Right ventricle myocardium inferior (tissue), 1 donor: ENCODE measurements around the gene HOXC10. TPM values are rescaled to one million over a fixed set of nuclear protein-coding genes. Genes with fewer than 3 reads are reported as not detected.
A peak's percentile ranks its signal among the peaks of the same experiment; 100 is the strongest.

ENCODE experiments used
- ATAC-seq: fragments of 200-7000 bp; cut with Tn5 transposase; one replicate; pipeline ENCODE4 v1.9.1; 2020; ENCODE audit warnings: mild to moderate bottlenecking, moderate library complexity
- DNase-seq: peaks from one replicate; pipeline ENCODE4 v3.0.0; 2021; ENCODE audit errors: missing footprints
- intact Hi-C: fragments of 100-400 bp; cut with DNase I; formaldehyde crosslinking; loops from one replicate; pipeline ENCODE4 v1.11.0; 2022
- total RNA-seq: library from RNA; stranded (reverse); fragmentation: NEBNext Ultra II Directional; extraction: Animal tissue kit (Norgen Biotek cat#: 25700); gene quantifications from one replicate; pipeline ENCODE4 v1.2.1, GENCODE V29; 2021
- donor health status: DM: no; HTN: yes; CAD: no; lungs with severe emphysema.

Gene HOXC10
- total RNA-seq, 1 donor from 2014 or later = not detected

DNA sequence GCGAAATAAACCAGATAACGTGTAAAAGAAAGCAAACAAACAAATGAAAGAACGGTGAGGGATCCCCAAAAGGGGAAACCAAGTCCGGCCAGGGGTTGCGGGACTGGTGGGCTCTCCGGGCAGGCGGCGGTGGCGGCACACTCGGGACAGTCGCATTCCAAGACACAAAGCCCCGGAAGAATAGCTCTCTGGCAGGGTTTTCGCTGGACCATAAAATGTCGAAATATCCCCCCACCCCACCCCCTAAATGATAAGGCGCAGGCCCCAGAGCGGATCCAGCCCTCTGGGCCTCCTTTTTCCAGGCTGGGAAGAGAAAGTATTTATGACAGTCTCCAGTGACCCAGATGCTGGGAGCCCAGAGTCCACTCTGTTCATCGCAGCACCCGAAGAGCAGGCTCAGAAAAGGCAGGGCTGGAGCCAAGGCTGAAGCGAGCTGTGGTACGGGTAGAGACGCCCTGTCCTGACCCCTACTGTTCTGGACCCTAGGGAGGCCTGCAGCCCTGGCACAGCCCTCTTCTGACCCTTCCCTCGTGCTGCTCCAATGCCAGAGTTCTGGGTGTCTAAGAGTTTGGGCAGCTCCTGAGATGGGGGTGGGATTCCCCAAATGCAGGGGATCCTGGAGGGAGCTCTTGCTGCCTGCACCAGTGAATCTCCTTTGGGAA, 21.7 kb downstream of the HOXC10 start:
- intact Hi-C loops = loop anchor here (1.0 to 10.0 kb wide), 3 partner anchors 187 to 358 kb away; partner anchors contain the start of gene GPR84
- peak; percentile 42 for DNase-seq
- ATAC-seq = no peak

DNA sequence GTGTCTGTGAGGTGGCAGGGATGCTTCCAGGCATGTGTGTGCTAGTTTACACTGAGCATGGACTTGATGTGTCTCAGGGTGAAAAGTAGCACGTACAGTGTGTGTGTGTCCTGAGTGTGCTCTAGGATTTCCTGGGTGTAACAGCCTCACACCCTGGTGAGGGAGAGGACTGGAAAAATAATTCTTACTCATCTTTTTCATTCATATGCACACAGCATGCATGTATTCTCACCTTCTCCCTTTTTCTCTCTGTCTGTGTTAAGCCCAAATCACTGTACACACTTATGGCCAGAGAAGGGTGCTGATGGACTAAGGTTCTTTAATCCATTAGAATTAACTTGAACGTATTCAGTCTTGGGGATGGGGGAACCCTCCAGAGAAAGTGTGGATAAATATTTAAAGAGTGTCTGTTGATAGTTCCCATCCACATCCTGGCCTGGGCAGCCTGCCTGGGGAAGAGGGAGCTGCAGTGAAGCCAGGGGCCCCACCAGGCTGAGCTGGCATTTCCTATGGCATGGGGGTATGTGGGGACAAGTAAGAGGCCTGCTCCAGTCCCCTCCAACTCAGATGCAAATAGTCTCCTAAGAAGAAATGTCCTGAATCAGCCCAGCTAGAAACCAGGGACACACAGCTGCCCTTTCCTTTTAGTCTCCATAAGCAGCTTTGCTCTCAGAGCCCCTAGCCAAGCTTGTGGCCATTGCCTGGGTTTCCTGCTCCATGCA, 22.8 kb downstream of the HOXC10 start:
- intact Hi-C loops = loop anchor here (2.0 to 10.0 kb wide), 2 partner anchors 193 to 357 kb away; partner anchors contain the start of gene GPR84
- DNase-seq (peak; percentile 15), ATAC-seq (no peak)

- DNase-seq (peak; percentile 6), ATAC-seq (no peak)
- intact Hi-C loops = loop anchor here (10.0 kb wide), 1 partner anchor 357 kb away; the partner anchor contains the start of gene GPR84
These were observed 23.3 kb downstream of the HOXC10 start for GRCh38 chr12:54008260-54008552.

GRCh38 chr12:54009171-54010052, 24.5 kb downstream of the HOXC10 start:
- intact Hi-C loops = loop anchor here (10.0 kb wide), 1 partner anchor 355 kb away; the partner anchor contains the start of gene GPR84
- ATAC-seq (no peak), DNase-seq (peak; percentile 53)

- intact Hi-C loops = no loop called here
- ATAC-seq = no peak
- peak; percentile 17 for DNase-seq
These were observed 25.4 kb downstream of the HOXC10 start for GRCh38 chr12:54010053-54010971.

- ATAC-seq (no peak), DNase-seq (no peak)
- intact Hi-C loops = no loop called here
These were observed 26.2 kb downstream of the HOXC10 start for GRCh38 chr12:54010972-54011664.

GRCh38 chr12:54011665-54012532, 27.0 kb downstream of the HOXC10 start:
- ATAC-seq = no peak
- DNase-seq = peak; percentile 4
- intact Hi-C loops = no loop called here

GRCh38 chr12:54012631-54013409, 27.9 kb downstream of the HOXC10 start:
- intact Hi-C loops = no loop called here
- ATAC-seq = no peak
- DNase-seq = no peak

DNA sequence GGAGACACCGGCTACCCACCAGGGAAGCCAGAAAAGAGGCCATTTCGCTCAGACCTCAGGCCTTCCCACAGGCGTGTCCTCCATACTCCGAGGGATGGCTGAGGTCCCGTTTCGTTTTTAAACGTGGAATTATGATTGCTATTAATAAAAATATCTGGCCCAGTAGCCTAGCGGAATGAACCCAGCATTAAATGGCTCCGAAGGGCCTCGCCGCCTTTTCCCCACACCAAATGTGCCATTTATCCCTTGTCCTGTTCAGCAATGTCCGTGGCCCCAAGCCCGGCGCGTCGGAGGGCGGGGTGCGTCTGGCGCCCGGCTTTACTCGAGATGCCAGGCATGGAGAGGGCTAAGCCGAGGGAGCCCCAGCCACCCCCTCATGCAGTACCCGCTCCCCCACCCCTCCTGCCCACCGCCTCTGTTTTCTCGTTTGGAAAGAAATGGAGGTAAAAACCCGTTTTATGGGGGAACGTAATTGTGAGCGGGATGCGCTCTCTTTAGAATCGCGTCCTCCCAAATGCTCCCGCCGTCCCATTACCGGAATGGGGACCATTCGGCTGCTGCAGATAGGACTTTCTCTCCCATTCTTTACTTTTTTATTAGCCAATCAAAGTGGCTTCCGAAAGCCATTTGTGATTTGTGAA, 29.6 kb downstream of the HOXC10 start:
- intact Hi-C loops = no loop called here
- no peak for ATAC-seq
- DNase-seq = no peak

DNA sequence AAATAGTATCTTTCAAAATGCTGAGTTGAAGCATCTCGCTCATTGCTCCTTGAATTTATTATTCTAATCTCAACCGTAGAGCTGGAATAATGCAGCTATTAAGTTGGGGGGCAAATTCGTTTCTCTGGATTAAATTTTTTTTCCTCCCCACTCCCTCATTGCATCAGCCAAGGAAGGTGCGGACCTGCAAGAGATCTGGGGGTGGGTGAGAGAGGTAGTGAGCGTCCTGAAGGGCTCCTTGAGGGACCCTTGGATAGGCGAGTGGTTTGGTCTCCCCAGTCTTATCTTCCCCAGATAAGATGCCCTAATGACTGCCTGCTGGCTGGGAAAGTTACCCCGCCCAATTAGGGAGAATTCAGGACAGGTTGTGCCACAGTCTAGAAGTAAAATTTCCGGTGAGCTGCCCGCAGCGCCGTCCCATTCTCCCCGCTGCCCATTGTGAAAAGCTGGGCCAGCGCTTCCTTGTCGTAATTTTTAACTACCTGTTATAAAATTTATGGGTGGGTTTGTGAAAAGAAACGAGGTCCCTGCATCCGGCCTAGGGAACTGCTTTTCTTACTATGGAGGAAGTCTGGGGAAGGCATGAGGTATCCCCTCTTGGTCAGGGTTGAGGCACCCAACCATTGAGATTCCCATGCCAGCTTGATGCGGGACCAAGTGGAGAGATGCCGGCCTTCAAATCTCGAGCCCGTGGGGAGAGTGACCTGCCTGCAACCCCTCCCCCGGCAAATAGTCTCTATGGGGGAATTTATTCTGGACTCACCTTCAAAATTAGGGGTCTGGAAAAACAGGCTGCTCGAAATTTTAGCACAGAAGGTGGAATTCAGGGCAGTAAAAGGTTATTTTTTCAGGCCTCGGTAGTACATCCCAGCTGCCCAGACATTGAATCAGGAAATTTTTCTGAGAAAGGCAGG, 30.3 kb downstream of the HOXC10 start:
- intact Hi-C loops = no loop called here
- ATAC-seq = no peak

GRCh38 chr12:54016051-54016450, 31.1 kb downstream of the HOXC10 start:
- no peak for DNase-seq
- no peak for ATAC-seq
- intact Hi-C loops = no loop called here

More for the DNA sequence above, 30.3 kb downstream of the HOXC10 start:
- DNase-seq = no peak

DNA sequence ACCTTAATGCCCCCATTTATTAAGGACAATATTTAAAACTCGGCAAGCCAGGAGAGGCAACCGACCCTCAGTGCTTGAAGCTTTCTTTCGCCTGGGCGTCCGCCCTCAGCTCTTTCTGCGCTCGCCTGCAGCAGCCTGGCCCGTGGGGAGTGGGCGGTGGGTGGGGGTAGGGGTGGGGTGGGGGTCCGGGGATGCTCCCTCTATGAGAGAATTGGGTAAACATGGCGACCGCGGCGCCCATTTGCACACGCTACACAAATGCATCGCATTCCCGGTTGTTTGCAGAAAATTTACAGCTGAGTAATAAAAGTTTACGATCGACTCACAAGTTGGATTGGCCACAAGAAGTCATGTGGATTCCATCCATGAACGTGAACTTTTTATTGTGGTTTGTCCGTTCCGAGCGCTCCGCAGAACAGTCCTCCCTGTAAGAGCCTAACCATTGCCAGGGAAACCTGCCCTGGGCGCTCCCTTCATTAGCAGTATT, 31.6 kb downstream of the HOXC10 start:
- no peak for DNase-seq
- intact Hi-C loops = no loop called here
- no peak for ATAC-seq

DNA sequence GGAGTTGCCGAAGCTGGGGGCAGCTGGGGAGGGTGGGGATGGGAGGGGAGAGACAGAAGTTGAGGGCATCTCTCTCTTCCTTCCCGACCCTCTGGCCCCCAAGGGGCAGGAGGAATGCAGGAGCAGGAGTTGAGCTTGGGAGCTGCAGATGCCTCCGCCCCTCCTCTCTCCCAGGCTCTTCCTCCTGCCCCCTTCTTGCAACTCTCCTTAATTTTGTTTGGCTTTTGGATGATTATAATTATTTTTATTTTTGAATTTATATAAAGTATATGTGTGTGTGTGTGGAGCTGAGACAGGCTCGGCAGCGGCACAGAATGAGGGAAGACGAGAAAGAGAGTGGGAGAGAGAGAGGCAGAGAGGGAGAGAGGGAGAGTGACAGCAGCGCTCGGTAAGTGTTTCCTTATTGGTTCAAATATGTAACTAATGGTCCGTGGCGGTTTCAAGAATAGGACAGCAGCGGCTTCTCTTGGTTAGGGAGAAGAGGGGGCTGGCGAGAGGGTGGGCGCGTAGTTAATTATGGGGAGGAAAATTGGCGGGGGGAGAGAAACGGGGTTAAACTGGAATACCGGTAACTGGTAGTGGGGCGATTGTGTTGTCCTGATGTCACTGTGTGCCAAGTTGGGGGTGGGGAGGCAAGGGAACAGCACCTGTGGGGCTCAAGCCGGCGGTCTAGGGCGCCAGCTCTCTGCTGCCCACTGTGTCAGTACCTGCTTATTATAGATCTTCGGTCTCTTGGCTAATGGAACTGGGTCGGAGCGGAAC, 32.3 kb downstream of the HOXC10 start:
- intact Hi-C loops = no loop called here
- ATAC-seq (peak; percentile 37), DNase-seq (no peak)
